Activated T-helper 1 cell treated with anti-CD3 and anti-CD28 coated beads, Interleukin-12 subunit alpha, Interleukin-12 subunit beta, Interleukin-2, Interleukin-4 antibody, amounts not matched to agents 30 ng/mL and 10 ng/mL and 1 ng/mL, durations not matched to agents 14 hours and 24 hours and 36 hours (primary cell): ENCODE data around the gene TTC28. TPM values are rescaled to one million over a fixed set of nuclear protein-coding genes. Genes with fewer than 3 reads are reported as not detected.

Source experiments
- DNase-seq: peaks from one replicate; pipeline ENCODE4 v3.0.0; 2021; ENCODE audit warnings: low spot score
- H3K27ac Mint-ChIP-seq: one replicate; pipeline ENCODE4 v1.8.0; 2021; ENCODE audit warnings: mild to moderate bottlenecking, mixed read lengths
- H3K27me3 Mint-ChIP-seq: one replicate; pipeline ENCODE4 v1.8.0; 2022; ENCODE audit warnings: mild to moderate bottlenecking, moderate library complexity, mixed read lengths; ENCODE audit not compliant: insufficient read depth
- H3K36me3 Mint-ChIP-seq: one replicate; pipeline ENCODE4 v1.8.0; 2021; ENCODE audit warnings: low read depth, mixed read lengths
- H3K4me1 Mint-ChIP-seq: one replicate; pipeline ENCODE4 v1.8.0; 2021; ENCODE audit warnings: low read depth, mixed read lengths
- H3K4me3 Mint-ChIP-seq: one replicate; pipeline ENCODE4 v1.8.0; 2021; ENCODE audit warnings: mild to moderate bottlenecking, moderate library complexity, mixed read lengths
- H3K9me3 Mint-ChIP-seq: one replicate; pipeline ENCODE4 v1.8.0; 2021; ENCODE audit warnings: mixed read lengths
- intact Hi-C: fragments of 100-400 bp; cut with micrococcal nuclease; formaldehyde crosslinking; loops from one replicate; pipeline ENCODE4 v1.15.1; 2024
- total RNA-seq: library from RNA; stranded (reverse); gene quantifications from 2 replicates; pipeline ENCODE4 v1.2.3, GENCODE V29; 2022

The TTC28 gene
- total RNA-seq, 1 donor from 2014 or later, result 2.4 TPM

DNA sequence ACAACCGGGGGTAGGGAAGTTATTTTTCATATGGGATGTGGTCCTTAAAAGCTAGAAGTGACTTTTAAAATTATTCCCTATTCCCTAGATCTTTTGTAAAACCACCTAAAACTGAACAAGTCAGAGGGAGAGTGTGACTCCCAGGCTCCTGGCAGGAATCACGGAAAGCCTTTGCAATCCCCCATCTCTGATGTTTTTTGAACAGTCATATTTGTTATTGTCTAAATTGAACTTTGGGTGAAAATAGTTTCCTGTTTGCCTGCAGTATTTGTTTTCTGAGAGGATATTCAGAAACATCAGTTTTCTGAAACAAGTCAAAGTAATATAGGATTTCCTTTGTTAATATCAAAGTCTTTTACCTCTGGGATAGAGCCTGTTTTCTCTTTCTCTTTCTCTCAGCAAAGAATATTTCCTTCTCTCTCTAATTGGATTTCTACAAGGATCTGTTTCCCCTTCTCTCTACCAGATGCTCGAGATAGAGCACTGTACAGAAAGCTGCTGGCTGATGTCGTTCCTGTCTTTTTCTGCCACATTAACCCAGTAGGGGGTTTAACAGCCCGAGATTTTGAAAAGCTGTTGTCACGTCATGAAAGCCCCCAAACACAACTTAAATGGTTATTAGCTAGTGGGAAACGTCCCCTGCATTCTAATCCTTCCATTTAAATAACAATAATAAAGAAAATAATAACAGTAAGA, 628.4 kb downstream of the TTC28 start:
- Mint-ChIP-seq H3K4me3 (no peak overlapping the region), H3K9me3 (no peaks in the 10 kb centered on the region), H3K27ac (no peak overlapping the region), H3K36me3 (no peaks in the 10 kb centered on the region), H3K4me1 (no peaks in the 10 kb centered on the region), H3K27me3 (no peaks in the 10 kb centered on the region)
- intact Hi-C loops, result loop anchor here (1.0 to 10.0 kb wide), 3 partner anchors 174 to 543 kb away; no protein-coding TSS in a partner anchor
- DNase-seq, result no peak

DNA sequence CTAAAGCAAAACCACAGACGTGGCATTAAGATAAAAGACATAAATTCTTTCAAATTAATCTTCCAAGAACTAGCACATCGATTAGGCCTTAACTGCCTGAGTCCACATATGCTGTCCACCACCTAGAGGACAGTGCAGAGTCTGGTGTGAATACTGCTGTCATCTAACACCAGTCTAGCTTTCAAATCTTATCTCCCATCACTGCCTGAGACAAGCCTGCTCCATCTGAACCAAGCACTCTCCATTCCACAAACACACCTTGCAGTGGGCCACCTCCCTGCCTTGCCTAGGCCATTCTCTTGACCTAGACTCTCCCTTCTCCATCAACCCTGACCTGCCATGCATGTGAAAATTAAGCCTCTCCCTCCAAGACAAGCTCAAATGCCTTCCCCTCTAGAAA, 631.1 kb downstream of the TTC28 start:
- Mint-ChIP-seq H3K27me3 (no peaks in the 10 kb centered on the region), H3K4me1 (no peaks in the 10 kb centered on the region), H3K36me3 (no peaks in the 10 kb centered on the region), H3K4me3 (no peak overlapping the region), H3K9me3 (no peaks in the 10 kb centered on the region), H3K27ac (no peak overlapping the region)
- DNase-seq, result no peak
- intact Hi-C loops, result no loop called here

DNA sequence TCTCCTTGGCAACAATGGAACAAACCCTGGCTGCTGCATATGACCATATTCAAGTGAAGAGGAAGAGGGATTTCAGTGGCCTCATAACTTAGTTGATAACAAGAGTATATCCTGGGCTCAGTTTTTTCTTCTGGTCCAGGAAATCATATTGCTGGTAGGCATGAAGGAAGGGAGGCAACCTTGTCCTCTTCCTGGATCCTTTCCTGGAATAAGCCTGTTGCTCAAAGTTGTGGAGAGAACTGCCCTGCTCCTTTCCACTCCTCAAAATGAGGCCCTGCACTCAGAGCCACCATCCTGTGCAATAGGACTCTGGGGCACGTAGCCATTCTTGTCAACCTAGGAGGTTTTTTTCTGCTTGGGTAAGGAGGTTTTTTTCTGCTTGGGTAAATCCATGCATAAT, 631.9 kb downstream of the TTC28 start:
- H3K27ac Mint-ChIP-seq, result no peak overlapping the region
- no peak overlapping the region for H3K4me3 Mint-ChIP-seq

DNA sequence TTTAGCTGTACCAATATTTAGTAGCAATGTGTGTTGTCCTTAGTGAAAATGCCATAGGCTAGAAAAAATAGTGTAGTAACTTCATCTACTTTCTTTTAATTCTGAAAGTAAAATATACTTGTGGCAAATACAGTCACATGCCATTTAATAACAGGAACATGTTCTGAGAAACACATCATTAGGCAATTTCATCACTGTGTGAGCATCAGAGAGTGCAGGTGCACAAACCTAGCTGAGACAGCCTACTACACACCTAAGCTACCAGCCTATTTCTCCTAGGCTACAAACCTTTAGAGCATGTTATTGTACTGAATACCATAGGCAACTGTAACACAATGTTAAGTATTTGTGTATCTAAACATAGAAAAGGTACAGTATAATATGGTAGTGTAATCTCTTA, 633.5 kb downstream of the TTC28 start:
- Mint-ChIP-seq H3K4me1 (no peaks in the 10 kb centered on the region), H3K4me3 (no peak overlapping the region), H3K27me3 (peaks cover 3% of the 10 kb centered on the region), H3K27ac (no peak overlapping the region), H3K9me3 (no peaks in the 10 kb centered on the region), H3K36me3 (no peaks in the 10 kb centered on the region)
- no peak for DNase-seq
- intact Hi-C loops, result no loop called here

More for the DNA sequence above, 631.9 kb downstream of the TTC28 start:
- no peak for DNase-seq
- Mint-ChIP-seq H3K36me3 (no peaks in the 10 kb centered on the region), H3K9me3 (no peaks in the 10 kb centered on the region), H3K4me1 (no peaks in the 10 kb centered on the region), H3K27me3 (no peaks in the 10 kb centered on the region)
- intact Hi-C loops, result no loop called here

DNA sequence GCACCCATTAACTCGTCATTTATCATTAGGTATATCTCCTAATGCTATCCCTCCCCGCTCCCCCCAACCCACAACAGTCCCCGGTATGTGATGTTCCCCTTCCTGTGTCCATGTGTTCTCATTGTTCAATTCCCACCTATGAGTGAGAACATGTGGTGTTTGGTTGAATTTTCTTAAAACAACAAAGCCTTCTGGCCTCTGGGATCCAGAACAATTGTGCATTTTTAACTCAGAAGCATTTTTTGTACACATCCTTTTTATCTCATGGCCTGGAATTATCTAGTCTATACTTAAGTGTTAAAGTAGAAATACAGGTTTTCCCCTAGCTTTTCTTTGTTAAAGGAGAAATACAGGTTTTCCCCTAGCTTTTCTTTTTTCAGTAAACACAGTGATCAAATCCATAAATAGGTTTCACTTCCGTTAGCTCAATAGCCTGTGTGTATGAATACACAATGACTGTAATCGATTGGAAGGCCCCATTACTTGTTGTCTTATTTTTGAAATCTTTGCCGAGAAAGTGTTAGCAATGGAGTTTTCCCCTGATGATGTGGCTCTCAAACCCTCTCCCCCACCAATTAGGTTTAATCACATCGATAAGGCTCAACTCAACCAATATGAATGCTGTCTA, 635.0 kb downstream of the TTC28 start:
- intact Hi-C loops, result no loop called here
- Mint-ChIP-seq H3K27ac (no peak overlapping the region), H3K27me3 (peaks cover 12% of the 10 kb centered on the region), H3K4me1 (no peaks in the 10 kb centered on the region), H3K4me3 (no peak overlapping the region), H3K36me3 (no peaks in the 10 kb centered on the region), H3K9me3 (no peaks in the 10 kb centered on the region)
- DNase-seq, result no peak

DNA sequence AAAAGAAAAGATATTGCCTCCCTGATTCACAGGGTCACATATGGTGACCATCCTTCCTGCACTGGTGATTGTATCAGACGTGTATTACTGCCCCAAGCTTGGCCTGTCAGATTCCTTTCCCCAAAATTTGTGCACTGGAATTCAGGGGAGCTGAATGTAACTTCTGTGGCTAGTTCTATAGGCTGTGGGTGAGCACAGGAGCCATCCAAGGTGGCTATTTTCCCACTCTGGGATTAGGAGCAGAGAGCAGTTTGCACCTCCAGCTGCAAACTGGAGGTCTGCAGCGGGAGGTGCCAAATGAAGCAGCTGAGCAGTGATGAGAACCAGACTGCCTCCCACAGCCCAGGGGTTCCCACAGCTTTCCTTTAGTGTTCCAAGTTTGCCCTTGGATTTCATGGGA, 636.4 kb downstream of the TTC28 start:
- H3K4me3 Mint-ChIP-seq, result no peak overlapping the region
- H3K27me3 Mint-ChIP-seq, result peaks cover 12% of the 10 kb centered on the region
- intact Hi-C loops, result no loop called here
- H3K36me3 Mint-ChIP-seq, result no peaks in the 10 kb centered on the region
- DNase-seq, result no peak
- H3K9me3 Mint-ChIP-seq, result no peaks in the 10 kb centered on the region
- no peak overlapping the region for H3K27ac Mint-ChIP-seq
- no peaks in the 10 kb centered on the region for H3K4me1 Mint-ChIP-seq

DNA sequence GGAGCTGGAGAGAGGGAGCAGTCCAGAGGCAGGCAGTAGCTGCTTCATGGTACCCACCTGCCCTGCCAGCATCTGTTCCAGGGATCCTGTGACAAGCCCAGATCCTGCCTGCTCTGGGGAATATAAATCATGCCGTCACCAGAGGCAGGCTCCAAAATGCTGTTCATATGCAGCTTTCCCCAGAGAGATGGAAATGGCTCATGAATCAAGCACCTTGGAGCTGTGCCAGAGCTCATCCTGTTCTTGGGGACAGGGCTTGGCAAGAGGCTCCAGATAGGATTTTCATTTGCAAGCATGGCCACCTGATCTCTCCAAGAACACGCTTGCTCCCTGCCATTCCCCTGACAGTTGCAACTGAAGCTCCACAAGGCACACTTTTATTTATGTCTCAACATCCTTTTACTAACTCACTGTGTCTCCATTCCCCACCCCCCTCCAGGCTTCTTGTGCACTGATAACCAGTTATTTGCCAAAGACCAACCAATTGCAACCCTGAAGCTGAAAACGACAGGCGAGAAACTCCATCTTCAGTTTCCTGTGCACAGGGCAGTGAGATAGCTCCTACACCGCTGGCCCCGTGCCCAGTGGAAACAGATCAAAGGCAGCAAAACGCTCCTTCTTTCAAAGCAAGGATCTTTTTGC, 644.8 kb downstream of the TTC28 start:
- Mint-ChIP-seq H3K27me3 (peaks cover 2% of the 10 kb centered on the region), H3K9me3 (peaks cover 3% of the 10 kb centered on the region), H3K27ac (no peak overlapping the region), H3K36me3 (no peaks in the 10 kb centered on the region), H3K4me3 (no peak overlapping the region), H3K4me1 (no peaks in the 10 kb centered on the region)
- intact Hi-C loops, result no loop called here
- DNase-seq, result no peak

DNA sequence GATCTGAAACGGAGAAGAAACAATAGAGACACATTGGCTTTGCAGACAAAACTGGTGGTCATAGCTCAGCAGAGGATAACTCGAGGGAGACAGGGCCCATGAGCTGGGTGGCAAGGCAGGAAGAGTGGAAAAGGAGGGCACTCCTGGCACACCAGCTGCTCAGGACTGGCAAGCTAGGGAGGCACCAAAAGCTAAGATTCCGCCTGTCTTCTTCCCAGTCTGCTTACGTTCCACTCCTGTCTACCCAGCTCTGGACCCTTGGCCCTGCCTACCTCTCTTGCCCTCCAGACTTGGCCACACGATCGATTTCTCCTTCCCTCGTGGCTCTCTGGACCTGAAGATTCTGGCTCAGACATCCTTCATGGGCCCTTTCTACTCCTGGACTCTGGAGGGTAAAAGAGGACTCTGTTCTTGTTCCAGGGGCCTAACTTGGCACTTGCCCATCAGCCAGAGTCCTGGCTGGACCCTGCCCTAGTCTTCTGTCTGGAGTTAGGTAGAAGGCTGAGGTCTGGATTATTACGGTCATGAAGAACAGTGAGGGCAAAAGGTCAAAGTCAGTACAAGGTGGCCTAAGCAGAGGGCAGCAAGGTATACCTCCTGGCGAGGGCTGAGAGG, 645.4 kb downstream of the TTC28 start:
- H3K4me3 Mint-ChIP-seq, result no peak overlapping the region
- DNase-seq, result no peak
- H3K27ac Mint-ChIP-seq, result no peak overlapping the region
- H3K4me1 Mint-ChIP-seq, result no peaks in the 10 kb centered on the region
- H3K27me3 Mint-ChIP-seq, result no peaks in the 10 kb centered on the region
- H3K36me3 Mint-ChIP-seq, result no peaks in the 10 kb centered on the region
- intact Hi-C loops, result no loop called here
- peaks cover 3% of the 10 kb centered on the region for H3K9me3 Mint-ChIP-seq

DNA sequence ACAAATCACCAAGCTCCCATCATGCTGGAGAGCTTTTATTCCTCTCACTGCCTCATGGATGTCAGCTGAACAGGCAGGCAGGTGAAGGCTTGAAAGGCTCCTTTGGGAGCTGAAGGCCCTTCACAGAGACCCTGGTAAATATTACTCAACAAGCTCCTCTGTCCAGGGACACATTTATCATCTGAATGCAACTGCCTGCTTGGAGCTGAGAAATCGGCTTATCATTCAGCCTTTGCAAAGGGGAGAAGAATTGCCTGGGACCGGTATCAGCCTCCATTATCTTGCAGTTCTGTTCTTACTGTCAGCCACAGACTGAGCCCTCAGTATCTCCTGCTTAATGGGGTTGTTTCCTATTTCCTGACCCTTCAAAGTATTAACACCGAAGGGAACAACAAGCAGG, 646.8 kb downstream of the TTC28 start:
- Mint-ChIP-seq H3K4me3 (no peak overlapping the region), H3K4me1 (no peaks in the 10 kb centered on the region), H3K36me3 (no peaks in the 10 kb centered on the region), H3K27ac (no peak overlapping the region), H3K9me3 (peaks cover 3% of the 10 kb centered on the region), H3K27me3 (no peaks in the 10 kb centered on the region)
- no peak for DNase-seq
- intact Hi-C loops, result no loop called here

DNA sequence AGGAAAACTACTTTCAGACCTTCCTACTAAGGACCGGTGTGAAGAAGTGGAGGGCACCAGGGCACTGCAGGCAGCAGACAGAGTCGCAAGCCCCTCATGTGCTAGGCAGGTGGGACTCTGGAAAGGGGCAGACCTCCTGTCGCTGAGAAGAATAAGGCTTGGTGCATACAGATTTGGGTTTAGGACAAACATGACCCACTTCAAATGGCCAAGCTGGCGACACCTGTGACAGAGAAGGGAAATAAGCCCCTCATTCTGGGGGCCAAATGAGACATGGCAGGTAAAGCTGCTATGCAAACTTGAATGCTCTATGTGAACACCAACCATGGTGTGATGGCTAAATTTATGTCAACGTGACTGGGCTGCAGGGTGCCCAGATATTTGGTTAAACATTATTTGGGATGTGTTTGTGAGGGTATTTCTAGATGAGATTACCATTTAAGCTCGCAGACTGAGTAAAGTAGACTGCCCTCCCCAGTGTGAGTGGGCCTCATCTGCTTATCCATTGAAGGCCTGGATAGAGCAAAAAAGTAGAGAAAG, 648.2 kb downstream of the TTC28 start:
- H3K9me3 Mint-ChIP-seq, result peaks cover 3% of the 10 kb centered on the region
- H3K27me3 Mint-ChIP-seq, result no peaks in the 10 kb centered on the region
- H3K4me3 Mint-ChIP-seq, result no peak overlapping the region
- no peak for DNase-seq
- no peaks in the 10 kb centered on the region for H3K36me3 Mint-ChIP-seq
- H3K27ac Mint-ChIP-seq, result no peak overlapping the region
- no peaks in the 10 kb centered on the region for H3K4me1 Mint-ChIP-seq
- intact Hi-C loops, result no loop called here

DNA sequence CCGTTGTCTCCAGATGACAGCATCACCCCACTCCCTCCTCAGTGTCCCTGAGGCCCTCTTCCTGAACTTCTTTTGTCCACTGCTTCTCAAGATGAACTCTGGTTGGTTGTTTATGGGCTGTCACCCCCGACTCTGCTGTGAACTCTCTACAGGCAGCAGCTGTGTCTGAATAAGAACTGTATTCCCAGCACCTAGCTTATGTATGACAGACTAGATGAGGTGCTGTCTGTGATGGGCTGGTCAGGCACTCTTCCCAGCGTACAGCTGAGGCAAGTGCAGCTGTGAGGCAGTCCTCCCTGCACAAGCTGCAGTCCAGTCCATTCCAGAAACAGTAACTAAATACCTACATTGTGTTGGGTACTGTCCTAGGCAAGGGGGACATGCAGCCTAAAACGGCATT, 649.2 kb downstream of the TTC28 start:
- no peaks in the 10 kb centered on the region for H3K4me1 Mint-ChIP-seq
- H3K27me3 Mint-ChIP-seq, result no peaks in the 10 kb centered on the region
- no peak overlapping the region for H3K27ac Mint-ChIP-seq
- no peak for DNase-seq
- no peaks in the 10 kb centered on the region for H3K9me3 Mint-ChIP-seq
- H3K4me3 Mint-ChIP-seq, result no peak overlapping the region
- H3K36me3 Mint-ChIP-seq, result no peaks in the 10 kb centered on the region
- intact Hi-C loops, result no loop called here

DNA sequence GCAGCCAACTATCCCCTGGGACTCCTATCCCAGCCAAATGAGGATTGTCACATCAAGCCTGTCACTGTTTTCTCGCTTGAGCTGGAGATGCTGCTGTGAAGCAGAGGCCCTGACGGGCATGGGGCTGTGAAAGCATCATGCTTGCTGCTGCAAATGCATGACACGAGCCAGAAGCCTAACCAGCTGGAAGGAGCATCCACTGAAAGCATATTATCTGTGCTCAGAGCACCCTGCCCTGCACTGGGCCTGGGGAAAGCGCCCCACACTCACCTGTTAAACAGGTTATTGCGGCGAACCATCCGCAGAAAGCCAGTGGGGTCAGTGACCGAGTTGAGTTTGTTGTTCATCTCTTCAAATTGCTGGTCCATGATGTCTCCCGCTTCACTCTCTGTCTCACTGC, 649.7 kb downstream of the TTC28 start:
- H3K27me3 Mint-ChIP-seq, result no peaks in the 10 kb centered on the region

More for the DNA sequence above, 649.7 kb downstream of the TTC28 start:
- no peak overlapping the region for H3K4me3 Mint-ChIP-seq
- H3K36me3 Mint-ChIP-seq, result no peaks in the 10 kb centered on the region
- H3K27ac Mint-ChIP-seq, result no peak overlapping the region
- no peaks in the 10 kb centered on the region for H3K4me1 Mint-ChIP-seq
- DNase-seq, result no peak
- H3K9me3 Mint-ChIP-seq, result no peaks in the 10 kb centered on the region
- intact Hi-C loops, result no loop called here
